ENCODE results near the gene PDHX. TPM values are rescaled to one million over a fixed set of nuclear protein-coding genes. Genes with fewer than 3 reads are reported as not detected.

The PDHX gene
- total and polyA plus RNA-seq, 2 donors: 21.3 to 24.6 TPM

Other genes with a start within 250 kb of the PDHX start
- gene APIP, start 239 bp upstream of the PDHX start, total RNA-seq: 51.8 TPM
- 44.3 TPM for gene APIP, start 239 bp upstream of the PDHX start, polyA plus RNA-seq
- 51.1 TPM for gene CD44, start 222.6 kb downstream of the PDHX start, total RNA-seq
- 78.7 TPM for gene CD44, start 222.6 kb downstream of the PDHX start, polyA plus RNA-seq